ENCODE results near the gene ATP6V1F. TPM values are rescaled to one million over a fixed set of nuclear protein-coding genes. Genes with fewer than 3 reads are reported as not detected.
A peak's percentile ranks its signal among the peaks of the same experiment; 100 is the strongest.

Gene ATP6V1F
- total RNA-seq, 2 experiments from 2014 or later, result 130 to 138 TPM

DNA sequence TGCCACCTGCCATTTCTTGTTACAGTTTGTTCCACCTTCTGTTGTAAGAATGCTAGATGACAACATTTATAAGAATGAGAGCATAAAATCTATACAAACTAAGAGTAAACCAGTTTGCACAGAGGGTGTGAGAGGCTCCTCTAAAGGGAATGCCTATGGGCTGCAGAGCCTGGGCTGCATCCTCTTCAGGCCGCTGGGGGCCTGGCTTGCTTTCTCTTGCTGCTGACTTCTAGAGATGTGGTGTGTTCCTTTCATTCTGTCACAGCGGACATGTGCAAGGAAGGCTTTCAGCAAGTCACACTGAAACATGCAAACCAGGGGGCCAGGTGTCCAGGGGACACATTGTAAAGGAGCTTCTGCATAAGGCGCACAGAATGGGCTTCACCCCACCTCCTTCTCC is 7.1 kb upstream of the ATP6V1F start:
- CTCF ChIA-PET, result no interaction called here
- ATAC-seq, result no peak
- H3K9me3 Mint-ChIP-seq (ENCODE audit: insufficient read depth), result no peaks in the 10 kb centered on the region
- H3K4me3 Mint-ChIP-seq, result no peak overlapping the region
- no peak for DNase-seq
- no peaks in the 10 kb centered on the region for H3K27me3 Mint-ChIP-seq (ENCODE audit: low read depth)
- H3K36me3 Mint-ChIP-seq (ENCODE audit: low read depth), result no peaks in the 10 kb centered on the region
- POLR2A ChIA-PET, result no interaction called here
- H3K27ac Mint-ChIP-seq, result no peak overlapping the region
- no peaks in the 10 kb centered on the region for H3K4me1 Mint-ChIP-seq (ENCODE audit: low read depth)

GRCh38 chr7:128856001-128856718 is 6.5 kb upstream of the ATP6V1F start:
- POLR2A ChIA-PET, result no interaction called here
- no peak overlapping the region for H3K27ac Mint-ChIP-seq
- CTCF ChIA-PET, result no interaction called here
- H3K4me3 Mint-ChIP-seq, result no peak overlapping the region
- no peak for ATAC-seq
- no peaks in the 10 kb centered on the region for H3K4me1 Mint-ChIP-seq (ENCODE audit: low read depth)
- H3K9me3 Mint-ChIP-seq (ENCODE audit: insufficient read depth), result no peaks in the 10 kb centered on the region
- no peak for DNase-seq
- no peaks in the 10 kb centered on the region for H3K36me3 Mint-ChIP-seq (ENCODE audit: low read depth)
- no peaks in the 10 kb centered on the region for H3K27me3 Mint-ChIP-seq (ENCODE audit: low read depth)

DNA sequence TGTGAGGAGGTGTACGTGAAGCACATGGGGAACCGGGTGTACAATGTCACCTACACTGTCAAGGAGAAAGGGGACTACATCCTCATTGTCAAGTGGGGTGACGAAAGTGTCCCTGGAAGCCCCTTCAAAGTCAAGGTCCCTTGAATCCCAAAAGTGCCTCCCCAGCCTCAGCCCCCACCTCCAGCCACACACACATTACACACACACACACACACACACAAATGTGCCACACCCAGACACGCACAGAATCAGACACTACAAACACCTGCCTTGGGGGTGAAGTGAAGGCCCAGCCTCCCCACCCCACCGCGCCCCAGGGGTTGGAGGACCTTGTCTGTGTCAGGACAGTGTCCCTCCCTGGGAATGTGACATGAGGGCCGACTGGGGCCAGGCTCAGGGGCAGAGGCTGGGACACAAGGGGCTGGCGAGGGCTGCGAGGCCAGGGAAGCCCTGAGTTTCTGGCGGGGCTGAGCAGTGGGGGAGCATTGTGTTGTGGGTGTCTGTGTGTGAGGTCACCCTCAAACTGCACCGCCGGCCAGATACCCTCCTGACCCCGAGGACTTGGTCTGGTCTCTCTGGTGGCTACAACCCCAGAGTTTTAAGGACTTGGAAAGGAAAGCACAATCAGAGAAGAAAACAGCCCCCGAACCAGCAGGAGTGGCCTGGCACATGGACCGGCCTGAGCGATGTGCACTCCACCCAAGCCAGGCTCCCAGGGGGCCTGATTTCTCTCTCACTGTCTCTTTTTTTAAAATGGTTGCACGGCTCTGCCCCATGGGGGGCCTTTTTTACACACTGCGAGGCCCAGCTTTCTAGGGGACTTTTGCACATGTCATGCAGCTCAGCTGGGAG is 4.0 kb upstream of the ATP6V1F start:
- no peak overlapping the region for H3K4me3 Mint-ChIP-seq
- no peak overlapping the region for H3K27ac Mint-ChIP-seq
- CTCF ChIA-PET, result interaction anchor here (2.2 to 6.4 kb wide), 2 partner anchors 16 to 23 kb away, joined by 10 to 118 read pairs; no protein-coding TSS in a partner anchor
- no peak for ATAC-seq
- H3K9me3 Mint-ChIP-seq (ENCODE audit: insufficient read depth), result no peaks in the 10 kb centered on the region
- peaks cover 8% of the 10 kb centered on the region for H3K4me1 Mint-ChIP-seq (ENCODE audit: low read depth)
- POLR2A ChIA-PET, result no interaction called here
- no peak for DNase-seq
- peaks cover 4% of the 10 kb centered on the region for H3K36me3 Mint-ChIP-seq (ENCODE audit: low read depth)
- no peaks in the 10 kb centered on the region for H3K27me3 Mint-ChIP-seq (ENCODE audit: low read depth)

- Mint-ChIP-seq H3K27ac (peak overlapping the region; percentile 13), H3K36me3 (ENCODE audit: low read depth) (peaks cover 5% of the 10 kb centered on the region), H3K9me3 (ENCODE audit: insufficient read depth) (no peaks in the 10 kb centered on the region), H3K27me3 (ENCODE audit: low read depth) (no peaks in the 10 kb centered on the region), H3K4me1 (ENCODE audit: low read depth) (peaks cover 12% of the 10 kb centered on the region), H3K4me3 (no peak overlapping the region)
- ChIA-PET CTCF (interaction anchor here (1.1 to 6.4 kb wide), 4 partner anchors 17 to 431 kb away, joined by 3 to 118 read pairs (median 6); no protein-coding TSS in a partner anchor), POLR2A (no interaction called here)
- DNase-seq (no peak), ATAC-seq (no peak)
Measured at GRCh38 chr7:128859232-128860157, 3.2 kb upstream of the ATP6V1F start.

DNA sequence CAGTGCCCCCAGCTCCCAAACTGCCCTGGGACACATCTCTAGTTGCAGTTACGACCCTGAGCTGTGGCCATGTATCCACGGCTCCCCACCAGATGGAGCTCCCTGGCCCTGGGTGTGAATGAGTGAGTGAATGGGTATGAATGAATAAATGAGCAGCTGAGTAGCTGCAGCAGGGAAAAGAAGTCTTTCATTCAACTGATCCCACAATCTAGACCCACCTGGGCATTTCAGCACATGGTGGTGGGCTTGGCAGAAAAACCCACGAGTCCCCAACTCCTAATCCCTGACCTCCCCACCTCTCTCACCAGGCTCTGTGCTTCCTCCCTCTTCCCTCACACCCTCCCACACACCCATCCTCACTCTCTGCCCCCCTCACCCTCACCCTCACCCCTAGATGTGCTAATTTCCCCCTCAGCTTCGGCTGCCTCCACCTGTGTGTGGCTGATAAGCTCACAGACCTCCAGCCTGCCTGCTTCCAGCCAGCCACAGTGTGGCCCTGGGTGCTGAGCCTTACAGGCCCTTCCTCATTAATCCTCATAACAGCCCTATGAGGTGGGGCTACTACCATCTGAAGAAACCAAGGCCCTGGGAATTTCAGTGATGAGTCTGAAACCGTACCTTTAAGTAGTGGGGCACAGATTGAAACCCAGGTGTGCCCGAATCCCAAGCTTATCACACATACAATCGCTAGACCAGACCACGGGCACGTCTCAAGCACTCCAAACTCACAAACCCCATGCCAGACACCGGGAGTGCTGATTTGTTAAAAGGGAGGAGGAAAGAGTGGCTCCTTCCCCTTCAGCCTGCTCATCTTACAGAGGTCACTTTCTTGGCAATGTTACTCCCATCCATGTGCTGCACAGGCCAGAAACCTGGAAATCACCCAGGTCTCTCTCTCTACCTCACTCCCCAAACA is 2.2 kb upstream of the ATP6V1F start:
- Mint-ChIP-seq H3K36me3 (ENCODE audit: low read depth) (peaks cover 11% of the 10 kb centered on the region), H3K4me3 (no peak overlapping the region), H3K27me3 (ENCODE audit: low read depth) (no peaks in the 10 kb centered on the region), H3K27ac (peak overlapping the region; percentile 13), H3K9me3 (ENCODE audit: insufficient read depth) (no peaks in the 10 kb centered on the region), H3K4me1 (ENCODE audit: low read depth) (peaks cover 19% of the 10 kb centered on the region)
- no peak for DNase-seq
- ChIA-PET CTCF (interaction anchor here (1.1 to 6.4 kb wide), 4 partner anchors 18 to 432 kb away, joined by 3 to 118 read pairs (median 6); no protein-coding TSS in a partner anchor), POLR2A (no interaction called here)
- ATAC-seq, result no peak

DNA sequence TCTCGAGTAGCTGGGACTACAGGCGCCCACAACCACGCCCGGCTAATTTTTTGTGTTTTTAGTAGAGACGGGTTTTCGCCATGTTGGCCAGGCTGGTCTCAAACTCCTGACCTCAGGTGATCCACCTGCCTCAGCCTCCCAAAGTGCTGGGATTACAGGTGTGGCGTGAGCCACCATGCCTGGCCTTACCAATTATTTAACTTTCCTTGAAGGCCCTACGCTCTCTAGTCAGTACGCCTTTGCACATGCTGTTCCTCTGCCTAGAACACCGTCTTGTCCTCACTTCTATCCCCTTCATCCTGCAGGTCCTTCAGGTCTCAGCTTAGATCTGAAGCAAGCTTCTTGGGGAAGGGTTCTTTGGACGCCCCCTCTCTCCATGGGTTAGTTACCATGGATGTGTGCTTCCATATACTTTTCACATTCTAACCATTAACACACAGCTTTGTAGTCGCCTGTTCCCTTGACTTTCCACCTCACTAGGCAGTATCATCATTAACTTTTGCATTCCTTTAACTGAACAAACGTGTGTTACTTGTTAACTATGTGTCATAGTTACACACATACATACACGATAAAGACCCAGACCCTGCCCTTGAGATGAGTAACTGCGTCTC is 592 bp upstream of the ATP6V1F start:
- Mint-ChIP-seq H3K4me1 (ENCODE audit: low read depth) (peaks cover 19% of the 10 kb centered on the region), H3K36me3 (ENCODE audit: low read depth) (peaks cover 20% of the 10 kb centered on the region)

GRCh38 chr7:128863433-128863989 is 855 bp downstream of the ATP6V1F start:
- Mint-ChIP-seq H3K4me3 (peak overlapping the region; percentile 90), H3K27me3 (ENCODE audit: low read depth) (peaks cover 2% of the 10 kb centered on the region), H3K27ac (peak overlapping the region; percentile 92), H3K4me1 (ENCODE audit: low read depth) (peaks cover 19% of the 10 kb centered on the region), H3K36me3 (ENCODE audit: low read depth) (peaks cover 23% of the 10 kb centered on the region), H3K9me3 (ENCODE audit: insufficient read depth) (no peaks in the 10 kb centered on the region)
- CTCF ChIA-PET, result interaction anchor here (1.0 to 6.4 kb wide), 17 partner anchors 8 to 436 kb away, joined by 3 to 118 read pairs (median 5); partner anchors contain the start of genes AHCYL2 and TNPO3
- DNase-seq, result peak; percentile 69
- ATAC-seq, result peak; percentile 59
- POLR2A ChIA-PET, result interaction anchor here (0.5 to 1.4 kb wide), 4 partner anchors 9 to 191 kb away, joined by 3 to 6 read pairs (median 5); partner anchors contain the start of gene TNPO3

More for the DNA sequence above, 592 bp upstream of the ATP6V1F start:
- ATAC-seq (no peak), DNase-seq (no peak)
- Mint-ChIP-seq H3K4me3 (peak overlapping the region; percentile 90), H3K27ac (peak overlapping the region; percentile 92), H3K27me3 (ENCODE audit: low read depth) (no peaks in the 10 kb centered on the region), H3K9me3 (ENCODE audit: insufficient read depth) (no peaks in the 10 kb centered on the region)
- POLR2A ChIA-PET, result interaction anchor here (0.6 to 1.4 kb wide), 5 partner anchors 11 to 247 kb away, joined by 3 to 6 read pairs (median 5); partner anchors contain the start of gene TNPO3
- CTCF ChIA-PET, result interaction anchor here (1.1 to 6.4 kb wide), 13 partner anchors 10 to 385 kb away, joined by 3 to 118 read pairs (median 5); partner anchors contain the start of genes AHCYL2 and METTL2B

- Mint-ChIP-seq H3K4me1 (ENCODE audit: low read depth) (peaks cover 24% of the 10 kb centered on the region), H3K27me3 (ENCODE audit: low read depth) (peaks cover 6% of the 10 kb centered on the region), H3K9me3 (ENCODE audit: insufficient read depth) (no peaks in the 10 kb centered on the region), H3K4me3 (no peak overlapping the region), H3K36me3 (ENCODE audit: low read depth) (peaks cover 23% of the 10 kb centered on the region), H3K27ac (no peak overlapping the region)
- ChIA-PET CTCF (no interaction called here), POLR2A (no interaction called here)
- ATAC-seq (no peak), DNase-seq (no peak)
Measured at GRCh38 chr7:128865303-128865702, 2.6 kb downstream of the ATP6V1F start.

GRCh38 chr7:128865996-128866877 is 3.6 kb downstream of the ATP6V1F start:
- H3K27ac Mint-ChIP-seq, result no peak overlapping the region
- POLR2A ChIA-PET, result no interaction called here
- CTCF ChIA-PET, result interaction anchor here (2.2 kb wide), 1 partner anchor 17 kb away, joined by 21 read pairs; no protein-coding TSS in a partner anchor

More at GRCh38 chr7:128865996-128866877, 3.6 kb downstream of the ATP6V1F start:
- peaks cover 26% of the 10 kb centered on the region for H3K4me1 Mint-ChIP-seq (ENCODE audit: low read depth)
- peaks cover 13% of the 10 kb centered on the region for H3K27me3 Mint-ChIP-seq (ENCODE audit: low read depth)
- no peak for ATAC-seq
- H3K9me3 Mint-ChIP-seq (ENCODE audit: insufficient read depth), result no peaks in the 10 kb centered on the region
- peaks cover 23% of the 10 kb centered on the region for H3K36me3 Mint-ChIP-seq (ENCODE audit: low read depth)
- H3K4me3 Mint-ChIP-seq, result no peak overlapping the region
- DNase-seq, result no peak

Measured in activated CD8-positive, alpha-beta T cell treated with anti-CD3 and anti-CD28 coated beads, Interleukin-2, amount 10 ng/mL, durations not matched to agents 7 days and 5 days (primary cell).